Articular chondrocyte of knee joint (primary cell): ENCODE measurements around the gene MYZAP. TPM values are rescaled to one million over a fixed set of nuclear protein-coding genes. Genes with fewer than 3 reads are reported as not detected.

ENCODE experiments used
- total RNA-seq: library from RNA; depleted of rRNA; stranded (reverse); fragments of >200 nt; gene quantifications from 2 replicates; pipeline ENCODE4 v1.2.3, GENCODE V29; 2012

Gene MYZAP
- total RNA-seq, result 0.65 and 1.6 TPM in 2 replicates

GRCh38 chr15:57591822-57592367 is at the start of gene MYZAP:
MYZAP (plus strand) TSS chr15:57591904; CDS start chr15:57592035, 131 bp downstream.

GRCh38 chr15:57706405-57707209 is 114.9 kb downstream of the MYZAP start, which contains the start of gene POLR2M:
POLR2M (plus strand) TSS chr15:57706714; CDS start chr15:57706843, 129 bp downstream.

Other genes starting within 250 kb of the MYZAP start
- 4.7 and 8.1 TPM in 2 replicates for gene CGNL1, start 215.4 kb upstream of the MYZAP start, total RNA-seq
- 82.7 and 178 TPM in 2 replicates for gene POLR2M, start 114.8 kb downstream of the MYZAP start, total RNA-seq